CD4-positive, alpha-beta T cell treated with Interleukin-6 at 100 ng/mL for 8 hours (primary cell): ENCODE data around the gene GJB3.

Source experiments
- DNase-seq: peaks from one replicate; pipeline ENCODE4 v3.0.0-alpha.2; 2020; ENCODE audit warnings: mixed read lengths, low spot score

GJB3 gene

DNA sequence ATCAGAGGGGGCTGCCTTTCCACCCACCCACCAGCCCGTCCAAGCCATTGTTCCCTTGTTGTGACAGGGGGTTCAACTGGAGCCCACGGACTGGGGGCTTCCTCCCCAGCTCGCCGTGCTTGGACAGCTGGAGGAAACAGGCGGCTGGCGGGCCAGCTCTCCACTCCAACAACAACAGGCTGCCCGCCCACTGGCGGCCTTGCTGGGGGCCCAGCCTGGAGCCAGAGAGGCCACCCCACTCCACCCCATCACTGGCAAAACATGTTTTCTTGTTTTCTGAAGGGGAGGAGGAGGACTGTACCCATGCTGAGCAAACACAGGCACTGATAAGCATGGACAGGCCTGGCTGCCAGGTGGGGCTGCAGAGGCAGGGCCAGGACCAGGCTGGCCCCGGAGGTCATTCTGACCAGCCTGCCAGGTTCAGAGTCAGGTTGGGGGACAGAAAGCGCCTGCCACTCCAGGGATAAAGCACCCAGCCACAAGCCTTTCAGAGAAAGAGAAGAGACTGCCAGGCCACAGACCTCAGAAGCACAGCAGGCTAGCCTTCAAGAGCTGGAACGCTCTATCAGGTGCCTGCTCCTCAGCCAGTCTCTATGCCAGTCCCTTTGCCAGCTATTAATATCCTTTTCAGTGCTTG lies 44.6 kb downstream of the GJB3 start:
- no peak for DNase-seq

GRCh38 chr1:34827341-34827941 lies 46.4 kb downstream of the GJB3 start:
- DNase-seq, result no peak

- DNase-seq, result no peak
Observed at GRCh38 chr1:34828611-34829010, 47.6 kb downstream of the GJB3 start.

GRCh38 chr1:34829250-34829649 lies 48.2 kb downstream of the GJB3 start:
- DNase-seq, result no peak

GRCh38 chr1:34831721-34832246 lies 50.8 kb downstream of the GJB3 start:
- DNase-seq, result no peak

GRCh38 chr1:34833711-34834110 lies 52.7 kb downstream of the GJB3 start:
- no peak for DNase-seq
